Measurements from ENCODE around the gene GNAZ.

Gene GNAZ

GRCh38 chr22:23140385-23140784, 70.1 kb downstream of the GNAZ start:
- DNase-seq: no peak

- DNase-seq: no peak
Observed at GRCh38 chr22:23142546-23143105, 72.3 kb downstream of the GNAZ start.

GRCh38 chr22:23143119-23143518, 72.8 kb downstream of the GNAZ start:
- no peak for DNase-seq

- DNase-seq: no peak
Observed at GRCh38 chr22:23144432-23144831, 74.1 kb downstream of the GNAZ start.

- peak; percentile 99 for DNase-seq
Observed at GRCh38 chr22:23144932-23145877, 74.9 kb downstream of the GNAZ start, which contains the start of gene RAB36. TSS of gene RAB36 (plus strand) at chr22:23145477. CDS start at chr22:23146617, 1,140 bp downstream.

- no peak for DNase-seq
Observed at GRCh38 chr22:23145878-23146470, 75.7 kb downstream of the GNAZ start.

- DNase-seq: no peak
Observed at GRCh38 chr22:23146478-23147205, 76.3 kb downstream of the GNAZ start.

GRCh38 chr22:23147617-23148387, 77.5 kb downstream of the GNAZ start:
- no peak for DNase-seq

- DNase-seq: no peak
Observed at GRCh38 chr22:23149743-23150238, 79.5 kb downstream of the GNAZ start.

GRCh38 chr22:23150762-23151161, 80.4 kb downstream of the GNAZ start:
- no peak for DNase-seq

- DNase-seq: no peak
Observed at GRCh38 chr22:23151827-23152226, 81.5 kb downstream of the GNAZ start.

GRCh38 chr22:23152238-23153114, 82.2 kb downstream of the GNAZ start:
- no peak for DNase-seq

- DNase-seq: no peak
Observed at GRCh38 chr22:23153994-23154393, 83.7 kb downstream of the GNAZ start.

- DNase-seq: no peak
Observed at GRCh38 chr22:23154461-23154860, 84.1 kb downstream of the GNAZ start.

- no peak for DNase-seq
Observed at GRCh38 chr22:23155143-23155542, 84.8 kb downstream of the GNAZ start.

- DNase-seq: no peak
Observed at GRCh38 chr22:23155831-23156230, 85.5 kb downstream of the GNAZ start.

- no peak for DNase-seq
Observed at GRCh38 chr22:23156286-23156685, 86.0 kb downstream of the GNAZ start.

GRCh38 chr22:23157560-23158515, 87.5 kb downstream of the GNAZ start:
- DNase-seq: no peak

GRCh38 chr22:23158516-23159290, 88.4 kb downstream of the GNAZ start:
- DNase-seq: no peak

All from SHP77 (cell line).